ENCODE measurements around the gene SORCS3.

GRCh38 chr10:104921763-104922162, 280.7 kb downstream of the SORCS3 start:
- TF ChIP-seq CTCF (IDR thresholded peaks at IDR 0.05; ENCODE audit: insufficient read depth, low read length, poor library complexity, severe bottlenecking) (no peak), EZH2phosphoT487 (conservative IDR thresholded peaks at IDR 0.05; ENCODE audit: low read length) (no peak)
